Measurements from ENCODE around the gene FSTL4.

GRCh38 chr5:133278317-133278716, 334.0 kb downstream of the FSTL4 start:
- TF ChIP-seq CTCF (IDR thresholded peaks at IDR 0.05) = no peak
- no peak for TF ChIP-seq POLR2A (IDR thresholded peaks at IDR 0.05)

Measured in body of pancreas (tissue), 4 donors.